ENCODE results near the gene FAM168A. TPM values are rescaled to one million over a fixed set of nuclear protein-coding genes. Genes with fewer than 3 reads are reported as not detected.
"Not testable (repeated sequence)": the region's sequence is repeated elsewhere in the genome, so short reads cannot be mapped to it uniquely, and the experiment has no call there.

The FAM168A gene
- polyA plus RNA-seq, 3 donors, result 6.8 to 11.1 (median 10.0) TPM

DNA sequence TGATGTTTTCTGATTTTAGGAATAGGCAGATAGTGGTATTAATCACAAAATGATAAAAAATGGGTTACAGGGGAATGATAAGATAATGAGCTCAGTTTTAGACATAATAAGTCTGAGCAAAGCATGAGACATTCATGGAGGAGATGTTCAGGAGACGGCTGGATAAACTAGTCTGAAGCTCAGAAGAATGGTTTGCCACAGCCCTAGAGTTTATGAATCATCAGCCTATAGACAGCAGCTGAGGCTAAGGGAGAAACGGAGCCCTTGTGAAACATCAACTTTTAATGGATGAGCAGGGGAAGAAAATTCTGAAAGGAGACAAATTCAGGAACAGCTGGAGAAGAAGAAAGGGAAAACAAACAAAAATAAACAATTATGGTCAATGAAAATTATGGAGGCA, 134.6 kb downstream of the FAM168A start:
- no peak overlapping the region for H3K27ac ChIP-seq (ENCODE audit: low read depth, low read length)
- WGBS, 3 donors, result 78 to 92% (median 82%) methylated on average over 2 of the region's 2 CpGs

DNA sequence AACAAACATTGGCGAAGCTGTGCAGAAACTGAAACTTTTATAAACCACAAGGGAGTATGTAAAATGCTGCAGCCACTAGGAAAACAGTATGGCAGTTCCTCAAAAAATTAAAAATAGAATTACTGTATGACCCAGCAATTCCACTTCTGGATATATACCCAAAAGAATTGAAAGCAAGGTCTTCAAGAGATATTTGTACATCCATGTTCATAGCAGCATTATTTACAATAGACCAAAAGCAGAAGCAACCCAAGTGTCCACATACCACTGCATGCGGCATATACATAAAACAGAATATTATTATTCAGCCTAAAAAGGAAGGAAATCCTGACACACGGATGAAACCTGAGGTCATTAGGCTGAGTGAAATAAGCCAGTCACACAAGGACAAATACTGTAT, 135.9 kb downstream of the FAM168A start:
- WGBS, 3 donors, result 30 to 84% (median 31%) methylated on average over 3 of the region's 3 CpGs
- no peak overlapping the region for H3K27ac ChIP-seq (ENCODE audit: low read depth, low read length)

DNA sequence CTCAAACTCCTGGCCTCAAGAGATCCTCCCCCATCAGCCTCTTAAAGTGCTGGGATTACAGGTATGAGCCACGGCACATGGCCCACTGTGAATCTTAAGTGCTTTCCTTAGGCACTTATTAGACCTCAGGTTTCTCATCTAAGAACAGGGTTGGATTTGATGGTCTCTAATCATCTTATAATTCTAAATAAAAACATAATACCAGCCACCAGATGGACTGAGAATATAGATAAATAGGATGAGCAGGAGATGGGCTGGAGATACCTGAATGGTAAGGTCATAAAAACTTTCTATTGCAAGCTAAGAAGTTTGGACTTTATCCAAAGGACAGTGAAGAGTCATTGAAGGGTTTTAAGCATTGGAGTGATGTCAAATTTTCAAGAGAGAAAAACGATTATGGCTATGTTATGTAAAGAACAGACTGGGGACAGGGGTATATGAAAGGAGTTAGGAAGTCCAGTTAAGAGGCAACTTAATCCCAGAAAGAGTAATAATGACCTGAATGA, 136.5 kb downstream of the FAM168A start:
- 49 to 56% (median 49%) methylated on average over 2 of the region's 2 CpGs for WGBS, 3 donors
- H3K27ac ChIP-seq (ENCODE audit: low read depth, low read length), result no peak overlapping the region

DNA sequence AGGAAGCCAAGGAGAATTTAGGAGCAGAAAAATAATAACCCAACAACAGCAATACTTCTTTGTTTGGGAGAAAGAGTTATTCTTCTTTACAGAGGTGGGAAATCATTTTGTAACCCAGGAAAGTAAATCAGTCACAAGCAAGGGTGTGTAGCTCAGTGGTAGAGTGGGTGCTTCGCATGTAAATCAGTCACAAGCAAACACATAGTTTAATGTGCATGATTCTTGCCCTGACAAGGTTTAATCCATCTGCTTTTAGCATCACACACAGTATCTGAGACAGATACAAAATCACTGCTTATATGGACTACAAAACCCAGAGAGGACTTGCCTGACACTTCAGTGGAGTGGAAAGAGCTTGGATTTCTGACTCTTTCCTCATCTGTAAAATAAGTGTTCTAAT, 139.7 kb downstream of the FAM168A start:
- H3K27ac ChIP-seq (ENCODE audit: low read depth, low read length), result no peak overlapping the region
- 52 to 100% (median 98%) methylated on average over 1 of the region's 1 CpG for WGBS, 3 donors

DNA sequence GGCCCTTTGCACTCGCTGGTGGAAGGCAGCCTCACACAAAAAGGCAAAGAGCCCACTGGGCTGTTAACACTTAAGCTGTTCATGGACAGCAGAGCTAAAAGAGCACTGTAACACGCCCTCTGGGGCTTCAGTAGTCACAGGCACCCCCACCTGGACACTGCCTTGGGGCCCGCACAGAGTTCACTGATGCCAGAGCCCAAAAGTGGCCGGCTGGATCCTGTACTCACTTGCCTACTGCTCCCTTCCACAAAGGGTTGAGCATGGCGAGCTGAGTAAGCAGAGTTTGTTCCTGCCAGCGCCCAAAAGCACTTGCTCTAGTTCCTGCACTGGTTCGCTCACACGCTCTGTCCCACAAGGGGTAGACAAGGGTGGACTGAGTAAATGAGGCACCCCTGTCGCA, 142.9 kb downstream of the FAM168A start:
- H3K27ac ChIP-seq (ENCODE audit: low read depth, low read length), result no peak overlapping the region
- WGBS, 3 donors, result 90 to 98% (median 94%) methylated on average over 9 of the region's 9 CpGs

DNA sequence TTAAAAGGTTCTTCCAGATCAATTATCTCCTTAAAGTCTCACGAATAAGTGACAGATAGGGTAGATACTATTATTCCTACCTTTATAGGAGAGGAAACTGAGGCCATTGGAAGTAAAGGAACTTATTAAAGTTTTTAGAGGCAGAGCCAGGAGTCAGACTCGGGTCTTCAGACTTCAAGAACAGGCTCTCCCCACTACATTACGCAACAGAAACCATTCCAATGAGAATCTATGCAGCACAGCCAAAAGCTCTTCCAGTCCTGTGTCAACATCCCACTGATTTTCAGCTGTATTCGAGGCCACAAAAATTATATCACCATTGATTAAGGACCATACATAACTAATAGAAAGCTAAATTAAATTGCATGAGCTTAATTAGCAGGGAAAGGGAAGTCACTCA, 144.3 kb downstream of the FAM168A start:
- no peak overlapping the region for H3K27ac ChIP-seq (ENCODE audit: low read depth, low read length)
- 60 to 76% (median 63%) methylated on average over 4 of the region's 4 CpGs for WGBS, 3 donors

DNA sequence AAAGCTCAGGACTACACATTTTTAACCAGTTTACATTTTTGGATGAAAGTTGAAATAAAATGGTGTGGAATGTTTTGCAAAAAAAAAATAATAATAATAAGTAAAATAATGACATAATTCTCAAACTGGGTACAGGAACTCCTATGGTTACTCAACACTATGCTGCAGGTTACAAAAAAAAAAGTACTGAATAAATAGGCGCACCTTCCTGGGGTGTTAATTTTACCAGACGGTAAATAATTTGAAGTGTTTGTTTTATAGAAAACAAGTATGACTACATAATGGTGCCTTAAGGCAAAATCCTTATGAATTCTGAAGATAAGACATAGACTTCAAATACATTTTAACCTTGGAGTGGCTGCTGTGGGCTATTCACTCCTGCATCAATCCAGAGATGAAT, 145.2 kb downstream of the FAM168A start:
- WGBS, 3 donors, result 96 to 99% (median 98%) methylated on average over 2 of the region's 2 CpGs
- no peak overlapping the region for H3K27ac ChIP-seq (ENCODE audit: low read depth, low read length)

DNA sequence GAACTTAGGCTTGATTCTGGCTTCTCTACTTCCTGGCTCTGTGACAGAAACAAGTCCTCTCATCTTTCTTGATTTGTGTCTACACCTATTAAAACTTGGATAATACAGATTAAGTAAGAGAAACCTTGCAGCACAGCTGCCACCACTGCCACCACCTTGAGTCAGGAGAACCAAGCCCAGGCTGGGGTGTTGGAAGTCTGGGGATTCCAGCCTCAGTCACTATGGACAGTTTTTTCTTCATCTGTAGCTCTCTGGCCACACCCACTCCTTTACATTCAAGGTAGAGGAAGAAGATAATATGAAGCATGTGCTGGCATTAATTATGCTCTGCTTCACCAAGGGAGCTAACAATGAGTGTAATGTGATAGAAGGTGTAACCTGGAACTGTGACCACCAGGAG, 146.0 kb downstream of the FAM168A start:
- no peak overlapping the region for H3K27ac ChIP-seq (ENCODE audit: low read depth, low read length)

DNA sequence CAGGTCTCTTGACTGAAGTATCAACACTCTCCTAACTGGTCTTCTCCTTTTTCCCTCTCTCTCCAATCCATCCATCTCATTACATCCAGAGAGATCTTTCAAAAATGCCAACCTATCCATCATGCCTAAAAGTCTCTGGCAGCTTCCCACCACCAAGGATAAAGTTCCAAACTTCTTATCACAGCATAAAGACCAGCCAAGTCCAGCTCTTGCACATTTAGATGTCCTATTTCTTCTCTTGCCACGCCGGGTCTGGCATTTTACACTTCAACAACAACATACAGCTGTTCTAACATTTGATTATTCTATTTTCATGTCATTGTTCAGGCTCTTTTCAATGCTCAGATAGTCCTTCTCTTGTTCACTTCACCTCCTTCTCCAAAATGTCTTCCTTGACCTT, 151.1 kb downstream of the FAM168A start:
- WGBS, 3 donors, result 88 to 95% (median 94%) methylated on average over 2 of the region's 2 CpGs
- H3K27ac ChIP-seq (ENCODE audit: low read depth, low read length), result no peak overlapping the region

DNA sequence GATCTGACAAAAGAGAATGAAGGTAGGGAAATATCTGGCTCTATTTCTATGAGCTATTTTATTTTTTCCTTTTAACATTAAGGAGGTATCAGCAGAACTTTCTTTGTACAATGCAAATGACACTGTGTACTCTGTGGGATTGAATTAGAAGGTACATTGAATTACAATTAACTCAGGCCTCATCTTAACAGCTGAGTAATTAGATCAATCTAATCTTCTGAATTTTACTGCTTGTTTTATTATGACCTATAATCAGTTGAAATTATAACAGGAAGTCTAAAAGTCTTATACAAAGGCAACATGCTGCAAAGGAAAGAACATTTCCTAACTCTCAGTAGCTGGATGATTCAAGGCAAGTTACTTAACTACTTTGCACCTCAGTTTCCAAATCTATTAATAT, 151.9 kb downstream of the FAM168A start:
- H3K27ac ChIP-seq (ENCODE audit: low read depth, low read length), result no peak overlapping the region

DNA sequence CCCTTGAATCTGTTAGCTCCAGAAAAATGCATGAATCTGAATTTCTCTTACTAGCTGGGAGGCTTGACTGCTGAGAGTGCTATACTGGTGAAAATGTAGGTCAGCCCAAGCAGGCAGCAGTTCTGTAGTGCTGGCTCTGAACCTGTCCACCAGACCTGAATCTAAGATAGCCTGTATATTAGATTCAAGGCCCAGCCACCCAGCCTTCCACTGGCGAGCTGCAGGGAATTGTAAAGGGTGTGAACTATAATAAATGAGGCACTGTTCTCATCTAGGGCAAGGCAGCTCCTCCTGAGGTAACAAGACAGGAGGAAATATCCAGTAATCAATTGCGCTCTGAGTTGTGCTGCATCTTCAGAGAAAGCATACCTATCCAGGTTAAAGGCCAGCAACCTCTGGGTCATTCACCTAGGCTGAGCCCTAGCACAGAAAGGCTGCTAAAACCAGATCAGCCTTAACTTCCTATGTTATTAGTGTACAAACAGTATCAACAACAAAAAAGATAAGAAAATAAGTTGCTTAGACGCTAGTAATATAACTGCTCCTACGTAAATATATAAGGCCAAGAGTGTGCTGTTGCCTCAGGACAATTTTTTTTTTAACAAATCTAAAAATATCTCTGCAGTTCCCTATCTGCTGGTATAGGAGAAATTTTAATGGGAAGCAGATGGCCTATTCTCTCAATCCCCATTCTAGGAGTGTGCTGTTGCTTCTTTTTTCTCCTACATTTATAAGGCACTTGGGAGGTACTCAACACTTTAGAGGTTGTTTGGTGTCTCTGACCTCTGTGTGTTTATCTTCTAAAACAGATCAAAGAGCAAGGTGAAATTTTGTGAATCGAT, 158.7 kb downstream of the FAM168A start:
- no peak overlapping the region for H3K27ac ChIP-seq (ENCODE audit: low read depth, low read length)
- 80 to 90% (median 84%) methylated on average over 5 of the region's 5 CpGs for WGBS, 3 donors

DNA sequence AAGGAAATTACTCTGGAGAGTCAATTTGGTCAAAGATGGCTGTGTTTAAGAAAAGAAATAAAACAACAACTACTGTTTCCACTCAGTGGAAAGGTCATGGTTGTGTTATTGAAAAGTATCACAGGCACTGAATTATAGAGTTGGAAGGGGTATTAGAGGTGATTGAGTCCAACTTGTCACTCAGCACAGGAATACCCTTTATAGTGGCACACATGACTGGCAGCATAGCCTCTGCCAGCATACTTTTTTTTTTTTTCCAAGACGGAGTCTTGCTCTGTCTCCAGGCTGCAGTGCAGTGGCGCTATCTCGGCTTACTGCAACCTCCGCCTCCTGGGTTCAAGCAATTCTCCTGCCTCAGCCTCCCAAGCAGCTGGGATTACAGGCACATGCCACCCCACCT, 161.1 kb downstream of the FAM168A start:
- not testable (repeated sequence) for H3K27ac ChIP-seq (ENCODE audit: low read depth, low read length)
- WGBS, 3 donors, result 93 to 100% (median 95%) methylated on average over 4 of the region's 4 CpGs

DNA sequence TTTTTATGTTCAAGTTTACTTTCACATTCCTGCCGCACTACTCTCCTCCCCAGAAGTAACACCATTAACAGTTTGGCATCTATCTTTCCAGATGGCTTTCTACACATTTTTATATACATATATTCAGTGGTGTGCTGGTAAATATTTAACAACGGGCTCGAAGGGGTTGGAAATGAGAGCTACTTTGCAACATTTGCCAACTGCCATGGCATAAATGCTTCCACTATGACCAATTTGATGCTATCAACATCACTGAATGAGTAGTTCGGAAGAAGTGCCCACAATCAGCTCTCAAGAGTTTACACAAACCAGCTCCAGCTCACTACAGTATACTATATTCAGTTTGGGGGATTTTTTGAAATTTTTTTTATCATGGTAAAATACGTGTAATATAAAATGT, 166.5 kb downstream of the FAM168A start:
- 65 to 97% (median 93%) methylated on average over 5 of the region's 5 CpGs for WGBS, 3 donors
- no peak overlapping the region for H3K27ac ChIP-seq (ENCODE audit: low read depth, low read length)

DNA sequence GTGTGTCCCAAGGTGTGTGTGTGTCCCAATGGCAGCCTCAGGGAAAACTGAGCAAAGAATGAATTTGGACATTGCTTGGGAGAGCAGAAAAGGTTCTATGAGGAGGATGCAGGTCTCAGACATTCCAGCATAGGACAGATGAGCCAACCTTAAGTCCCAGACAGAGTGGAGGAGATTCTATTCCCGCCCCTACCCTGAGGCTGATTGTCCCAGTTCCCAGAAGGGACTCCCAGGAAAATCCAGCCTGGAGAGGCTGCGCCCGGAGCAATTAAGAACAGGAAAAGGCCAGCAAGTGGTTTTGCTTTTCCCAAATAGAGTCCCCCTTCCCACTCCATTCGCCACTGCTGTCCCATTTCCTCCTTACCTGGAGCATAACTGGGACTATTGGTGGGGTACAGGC, 167.6 kb downstream of the FAM168A start:
- 89 to 91% (median 90%) methylated on average over 4 of the region's 4 CpGs for WGBS, 3 donors

DNA sequence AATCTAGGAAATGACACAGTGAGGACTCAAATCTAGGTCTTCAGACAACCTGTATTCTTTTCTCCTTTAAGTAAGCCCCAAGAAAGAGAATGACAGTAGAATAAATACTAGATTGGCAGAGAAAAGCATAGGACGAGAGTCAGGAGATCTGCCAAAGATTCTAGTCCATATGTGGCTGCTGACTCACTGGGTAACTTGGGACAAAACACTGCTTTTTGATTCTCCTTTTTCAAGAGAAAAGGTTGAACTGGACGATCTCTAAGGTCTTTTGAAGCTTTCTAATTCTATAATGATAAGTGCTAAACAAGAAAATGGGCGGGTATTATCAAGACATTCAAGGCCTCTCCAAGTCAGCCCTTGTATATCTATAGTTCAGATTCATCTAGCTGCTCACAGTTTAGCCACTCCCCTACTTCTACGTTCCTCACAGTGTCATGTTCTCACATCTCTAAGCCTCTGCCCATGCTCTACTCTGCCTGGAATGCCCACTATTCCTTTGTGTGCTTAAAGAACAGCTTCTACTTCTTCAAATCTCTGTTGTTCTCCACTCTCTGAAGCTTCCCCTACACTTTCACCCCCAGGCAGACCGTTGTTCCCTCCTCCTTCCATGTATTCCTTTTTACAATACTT, 168.7 kb downstream of the FAM168A start:
- no peak overlapping the region for H3K27ac ChIP-seq (ENCODE audit: low read depth, low read length)
- whole genome bisulfite sequencing, 3 donors, result 82 to 83% (median 83%) methylated on average over 5 of the region's 5 CpGs

More for the DNA sequence above, 167.6 kb downstream of the FAM168A start:
- H3K27ac ChIP-seq (ENCODE audit: low read depth, low read length), result no peak overlapping the region

DNA sequence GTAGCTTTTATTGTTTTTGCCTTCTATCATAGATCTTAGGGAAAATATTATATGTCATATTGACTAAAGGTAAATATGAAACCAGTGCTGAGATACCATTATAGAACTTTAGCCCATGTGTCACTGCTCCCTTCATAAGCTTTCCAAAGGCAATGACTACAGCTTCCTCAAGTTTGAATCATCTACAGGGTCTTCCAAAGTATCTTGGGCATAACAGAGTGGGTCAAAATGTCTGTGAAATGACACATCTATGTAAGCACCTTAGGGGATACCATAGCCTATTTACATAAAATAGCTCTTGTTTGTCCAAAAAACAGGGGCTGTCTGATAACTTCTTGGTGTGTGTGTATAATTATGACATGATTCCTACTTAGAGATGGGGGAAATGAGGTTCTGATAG, 169.2 kb downstream of the FAM168A start:
- no peak overlapping the region for H3K27ac ChIP-seq (ENCODE audit: low read depth, low read length)

DNA sequence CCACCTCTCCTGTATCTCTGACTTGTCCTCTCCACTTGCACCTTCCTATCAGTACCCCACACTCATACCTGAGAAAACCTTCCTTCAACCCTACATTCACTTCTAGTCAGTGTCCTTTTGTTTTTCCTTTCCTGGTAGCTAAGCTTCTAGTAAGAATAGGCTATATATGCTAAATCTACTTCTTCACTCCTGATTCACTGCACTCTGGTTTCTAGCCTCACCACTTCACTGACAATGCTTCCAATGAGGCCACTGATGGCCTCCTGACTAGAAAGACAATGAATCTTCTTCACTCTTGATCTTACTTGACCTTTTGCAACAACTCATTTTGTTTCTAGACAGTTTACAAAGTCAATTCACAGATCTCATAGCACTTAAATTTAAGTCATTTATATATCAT, 169.7 kb downstream of the FAM168A start:
- no peak overlapping the region for H3K27ac ChIP-seq (ENCODE audit: low read depth, low read length)

DNA sequence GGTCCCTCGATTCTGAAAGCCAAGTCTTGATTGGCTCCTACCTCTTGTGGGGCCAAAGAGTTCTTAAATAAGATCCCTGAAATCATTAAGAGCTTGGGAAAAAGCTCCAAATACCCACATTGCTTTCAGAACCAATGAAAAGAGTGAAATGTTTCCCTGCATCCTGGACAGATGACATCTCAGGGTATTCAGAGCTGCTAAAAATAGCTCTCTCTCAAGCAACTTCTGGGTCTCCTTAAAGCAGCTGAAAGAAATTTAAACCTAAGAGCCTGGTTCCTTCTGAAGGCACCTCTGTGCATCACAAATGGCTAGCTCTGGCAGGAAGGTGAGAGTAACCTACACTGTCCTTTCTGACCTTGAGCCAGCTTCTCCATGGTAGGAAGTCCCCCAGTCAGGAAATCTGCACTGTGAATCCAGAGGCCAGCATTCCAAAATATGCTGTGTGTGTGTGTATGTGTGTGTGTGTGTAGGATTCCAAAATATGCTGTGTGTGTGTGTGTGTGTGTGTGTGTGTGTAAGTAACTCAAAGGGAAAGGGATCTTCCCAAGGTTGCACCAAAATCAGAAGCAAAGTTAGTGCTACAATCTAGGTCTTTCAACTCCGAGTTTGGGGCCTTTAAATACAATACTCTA, 171.6 kb downstream of the FAM168A start:
- WGBS, 3 donors, result 79 to 87% (median 84%) methylated on average over 2 of the region's 2 CpGs
- no peak overlapping the region for H3K27ac ChIP-seq (ENCODE audit: low read depth, low read length)

DNA sequence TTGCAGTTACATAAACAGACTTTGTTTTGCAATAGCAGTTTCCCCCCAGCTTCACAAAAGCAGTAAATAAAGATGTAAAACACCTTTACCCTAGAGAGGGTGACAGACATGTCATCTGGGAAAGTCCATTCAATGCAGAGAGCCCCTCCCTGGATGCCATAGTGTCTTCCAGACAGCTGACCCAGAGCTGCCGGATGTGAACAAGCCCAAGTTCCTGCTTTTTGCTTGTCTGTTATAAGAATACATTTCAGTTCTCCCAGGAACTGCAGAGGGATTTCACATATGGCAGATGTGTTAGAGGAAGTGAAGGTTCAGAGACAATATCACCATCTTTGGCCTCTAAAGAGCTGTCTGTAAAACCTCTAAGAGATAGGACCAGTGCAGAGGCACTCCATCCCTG, 172.8 kb downstream of the FAM168A start:
- no peak overlapping the region for H3K27ac ChIP-seq (ENCODE audit: low read depth, low read length)
- 19 to 95% (median 45%) methylated on average over 1 of the region's 1 CpG for WGBS, 3 donors

DNA sequence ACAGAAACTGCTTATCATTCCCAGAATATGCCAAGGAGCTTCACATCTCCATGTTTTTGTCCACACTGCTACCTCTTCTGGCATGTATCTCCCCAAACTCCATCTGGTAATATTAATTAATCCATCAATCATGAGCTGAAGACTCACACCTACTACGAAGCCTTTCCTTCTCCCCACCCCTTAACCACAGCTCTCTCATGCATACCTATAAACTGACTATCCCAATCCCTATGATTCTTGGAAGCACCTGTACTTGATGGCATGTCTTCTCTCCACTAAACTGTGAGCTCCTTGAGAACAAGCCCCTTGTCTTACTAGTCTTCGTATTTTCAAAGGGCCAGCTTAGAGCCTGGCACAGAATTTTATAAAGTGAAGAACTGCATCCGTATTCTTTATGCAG, 174.4 kb downstream of the FAM168A start:
- no peak overlapping the region for H3K27ac ChIP-seq (ENCODE audit: low read depth, low read length)
- 94 to 98% (median 98%) methylated on average over 3 of the region's 3 CpGs for WGBS, 3 donors
